Endothelial cell of umbilical vein (primary cell): Measurements from ENCODE around the gene TRABD2A.

Experiments used
- CTCF ChIP-seq, 2 donors: IDR thresholded peaks; 1 replicate in 1 of 2; 2 replicates in 1 of 2; pipeline ENCODE4 v1.5.1; 2011; ENCODE audit warnings: low read length in 2 of 2, mild to moderate bottlenecking in 2 of 2, moderate library complexity in 2 of 2, control low read depth in 1 of 2, inconsistent platforms in 1 of 2, low read depth in 1 of 2; ENCODE audit not compliant: insufficient read depth in 1 of 2; ENCODE audit errors: extremely low read depth in 1 of 2
- FOS ChIP-seq: IDR thresholded peaks from 2 replicates; pipeline ENCODE4 v1.6.1; 2011; ENCODE audit warnings: mild to moderate bottlenecking, low read length, moderate library complexity, borderline replicate concordance; ENCODE audit not compliant: insufficient read depth
- POLR2A ChIP-seq: IDR thresholded peaks from 2 replicates; pipeline ENCODE4 v1.6.1; 2012; ENCODE audit warnings: low read depth, mild to moderate bottlenecking, control low read depth, low read length

GRCh38 chr2:84927275-84927627 is 46.4 kb upstream of the TRABD2A start:
- no peak for TF ChIP-seq FOS
- TF ChIP-seq CTCF (IDR thresholded peaks at IDR 0.05; ENCODE audit: extremely low read depth in 1 of 2, insufficient read depth in 1 of 2, low read depth in 1 of 2, low read length in 2 of 2), result no peak
- no peak for TF ChIP-seq POLR2A
